Mesenteric fat pad (tissue), 1 donor: ENCODE data around the gene LRCH1. TPM values are rescaled to one million over a fixed set of nuclear protein-coding genes. Genes with fewer than 3 reads are reported as not detected.

Experiments used
- DNase-seq: peaks from one replicate; pipeline ENCODE4 v3.0.0-alpha.2; 2020; ENCODE audit warnings: low spot score
- total RNA-seq: library from RNA; stranded (reverse); fragmentation: NEBNext Ultra II Directional; extraction: Animal tissue kit (Norgen Biotek cat#: 25700); gene quantifications from one replicate; pipeline ENCODE4 v1.2.1, GENCODE V29; 2021
- donor health status: DM: yes; HTN: yes; CAD: no.

The LRCH1 gene
- total RNA-seq, 1 donor from 2014 or later: 21.0 TPM

- no peak for DNase-seq
Measured at GRCh38 chr13:46687810-46688209, 134.8 kb downstream of the LRCH1 start.

- DNase-seq: no peak
Measured at GRCh38 chr13:46688306-46688705, 135.3 kb downstream of the LRCH1 start.

- DNase-seq: no peak
Measured at GRCh38 chr13:46698014-46698413, 145.0 kb downstream of the LRCH1 start.

- no peak for DNase-seq
Measured at GRCh38 chr13:46698910-46699460, 146.0 kb downstream of the LRCH1 start.

DNA sequence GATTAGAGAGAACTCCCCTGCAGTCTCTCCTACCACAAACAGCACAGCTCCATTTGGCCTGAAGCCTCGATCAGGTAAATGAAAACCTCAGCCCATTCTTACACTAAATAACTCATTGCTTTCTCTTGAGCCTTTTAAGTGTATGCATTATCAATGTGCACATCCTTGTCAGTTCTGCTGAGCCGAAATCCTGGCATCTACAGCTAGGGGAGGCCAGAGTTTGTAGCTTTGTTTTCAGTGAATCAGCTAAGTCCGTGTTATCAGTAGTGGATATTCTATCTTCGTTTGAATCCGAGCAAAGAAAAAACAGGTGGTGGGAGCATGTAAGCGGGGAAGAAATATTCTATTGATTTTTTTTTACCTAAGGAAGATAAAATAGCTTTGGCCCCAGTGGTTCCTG is 159.6 kb downstream of the LRCH1 start:
- no peak for DNase-seq

GRCh38 chr13:46715363-46715762 is 162.4 kb downstream of the LRCH1 start:
- DNase-seq: no peak

- DNase-seq: no peak
Measured at GRCh38 chr13:46716821-46717220, 163.9 kb downstream of the LRCH1 start.

DNA sequence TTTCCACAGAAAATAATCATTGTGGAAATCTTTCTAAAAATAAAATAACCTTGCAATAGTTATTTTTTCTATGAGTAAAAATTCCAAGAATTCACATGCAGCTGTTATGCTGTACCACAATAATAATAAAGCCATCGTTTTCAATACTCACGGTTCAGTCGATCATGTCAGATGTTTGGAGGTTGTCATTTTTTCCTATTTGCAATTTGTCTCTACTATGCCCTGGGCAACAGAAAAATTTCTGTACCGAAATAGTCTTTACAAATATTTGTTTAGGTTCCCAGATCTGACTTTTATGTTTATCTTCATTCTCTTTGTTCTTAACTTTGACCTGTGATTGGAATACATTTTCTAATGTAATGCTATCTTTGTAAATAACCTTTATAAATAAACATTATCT is 164.3 kb downstream of the LRCH1 start:
- DNase-seq: no peak

DNA sequence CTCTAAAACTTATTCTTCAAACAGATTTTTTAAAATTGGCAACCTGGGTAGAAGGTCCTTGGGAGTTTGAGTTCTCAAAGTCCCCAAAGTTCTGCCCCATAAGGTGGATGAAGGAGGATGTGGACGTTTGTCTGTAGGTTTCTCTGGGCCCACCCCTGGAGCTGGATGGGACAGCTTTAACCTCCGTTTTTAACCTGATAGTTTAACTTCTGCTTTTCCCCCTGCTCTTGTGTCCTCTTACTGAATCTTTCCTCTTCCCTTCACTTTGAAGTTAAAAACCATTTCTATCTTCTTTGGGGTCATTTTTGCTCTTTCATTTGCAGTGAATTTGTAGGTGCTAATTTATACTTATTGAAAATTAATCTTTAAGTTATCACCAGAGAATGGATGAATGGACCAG is 164.9 kb downstream of the LRCH1 start:
- no peak for DNase-seq

DNA sequence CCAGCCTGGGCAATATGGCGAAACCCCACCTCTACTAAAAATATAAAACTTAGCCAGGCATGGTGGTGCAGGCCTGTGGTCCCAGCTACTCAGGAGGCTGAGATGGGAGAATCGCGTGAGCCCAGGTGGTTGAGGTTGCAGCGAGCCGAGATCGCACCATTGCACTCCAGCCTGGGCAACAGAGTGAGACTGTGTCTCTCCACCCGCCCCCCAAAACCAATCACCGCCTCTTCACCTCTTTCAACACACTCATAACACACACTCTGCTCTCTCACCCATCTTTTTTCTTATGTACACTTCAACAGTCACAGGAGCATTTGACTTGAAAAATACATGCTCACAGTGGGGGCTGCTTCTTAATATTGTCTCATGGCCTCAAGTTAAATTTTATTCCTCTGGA is 167.2 kb downstream of the LRCH1 start:
- DNase-seq: no peak

DNA sequence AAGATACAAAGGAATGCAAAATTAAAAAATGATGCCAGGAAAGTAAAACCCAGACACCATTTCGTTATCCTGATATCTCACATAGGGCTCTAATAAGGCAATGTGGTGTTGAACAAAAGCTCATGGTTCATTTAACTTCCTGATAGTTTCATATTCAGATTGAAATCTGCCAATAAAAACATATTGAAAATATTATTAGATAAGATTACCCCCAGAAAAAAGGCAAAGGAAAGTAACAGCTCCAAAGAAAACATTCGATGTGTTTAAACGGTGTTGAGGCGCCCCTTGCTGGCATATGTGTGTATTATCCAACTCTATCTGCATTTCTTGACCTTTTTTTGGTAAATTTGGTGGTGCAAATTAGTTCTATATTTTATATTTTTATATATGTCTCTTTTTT is 168.1 kb downstream of the LRCH1 start:
- DNase-seq: no peak

- no peak for DNase-seq
Measured at GRCh38 chr13:46726347-46726746, 173.4 kb downstream of the LRCH1 start.

- no peak for DNase-seq
Measured at GRCh38 chr13:46728777-46729176, 175.8 kb downstream of the LRCH1 start.

DNA sequence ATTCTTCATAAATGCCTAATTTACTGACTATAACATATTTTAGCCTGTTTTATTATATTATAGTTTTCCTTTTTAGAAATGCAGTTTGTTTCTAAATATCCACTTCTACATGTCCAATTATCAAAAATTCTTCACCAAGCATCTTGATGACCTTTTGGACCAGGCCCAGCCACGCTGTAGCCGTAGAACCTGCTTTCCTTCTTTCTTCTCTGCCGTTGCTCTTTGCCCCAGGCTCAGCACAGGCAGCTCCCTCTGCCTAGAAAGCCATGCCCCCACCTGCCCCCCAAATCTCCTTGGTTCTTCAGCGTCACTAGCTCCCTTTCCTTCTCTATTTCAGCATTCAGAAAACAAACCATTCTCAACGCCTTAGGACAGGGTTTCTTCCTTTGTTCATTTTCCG is 178.6 kb downstream of the LRCH1 start:
- no peak for DNase-seq

GRCh38 chr13:46735425-46735824 is 182.5 kb downstream of the LRCH1 start:
- no peak for DNase-seq

GRCh38 chr13:46736541-46737310 is 183.8 kb downstream of the LRCH1 start:
- no peak for DNase-seq

GRCh38 chr13:46738055-46738454 is 185.1 kb downstream of the LRCH1 start:
- no peak for DNase-seq

DNA sequence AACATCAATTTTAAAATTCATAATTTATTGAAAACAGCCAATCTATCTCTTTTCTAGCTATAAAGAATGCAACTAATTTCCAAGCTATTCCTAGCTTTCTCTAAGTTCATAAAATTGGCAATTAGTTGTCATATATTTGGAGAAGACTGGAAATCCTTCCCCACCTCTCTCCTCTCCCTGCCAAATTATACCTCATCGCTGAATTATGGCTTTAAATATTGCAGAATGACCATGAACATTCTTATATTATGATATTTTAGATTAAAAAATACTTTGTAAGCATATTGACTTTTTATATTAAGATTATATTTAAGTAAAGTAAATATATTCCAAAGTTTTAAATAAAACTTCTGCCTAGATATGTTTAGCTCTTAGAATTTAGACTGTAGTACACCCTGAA is 185.8 kb downstream of the LRCH1 start:
- no peak for DNase-seq

DNA sequence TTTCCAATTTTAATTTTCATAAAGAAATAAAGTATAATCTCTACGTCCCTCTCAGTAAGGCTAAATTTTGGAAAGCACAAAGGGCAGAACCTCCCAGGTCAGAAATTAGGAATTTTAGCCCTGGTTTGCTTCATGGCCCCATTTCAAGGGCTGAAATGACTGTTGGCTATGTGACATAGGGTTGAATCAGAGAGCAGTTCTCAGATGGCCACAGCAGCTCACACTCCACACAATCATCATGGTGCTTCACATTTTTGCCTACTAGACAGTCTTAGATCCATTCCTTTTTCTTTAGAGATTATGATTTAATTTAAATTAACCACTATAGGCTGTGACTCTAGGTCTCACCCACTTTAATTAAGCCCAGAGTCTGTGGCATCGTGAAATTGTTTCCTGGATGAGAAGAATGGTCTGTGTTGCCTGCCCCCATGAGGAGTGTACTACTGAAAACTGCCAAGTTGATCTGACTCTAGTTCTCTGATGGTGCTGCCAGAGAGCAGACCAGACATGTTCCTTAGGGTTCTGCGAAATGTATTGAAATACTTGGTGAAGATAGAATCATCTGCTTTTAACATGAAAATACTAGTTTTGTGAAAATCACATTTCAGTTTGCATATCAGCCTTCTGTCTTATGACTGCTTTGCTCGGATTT is 186.6 kb downstream of the LRCH1 start:
- no peak for DNase-seq

- no peak for DNase-seq
Measured at GRCh38 chr13:46743191-46743590, 190.2 kb downstream of the LRCH1 start.

DNA sequence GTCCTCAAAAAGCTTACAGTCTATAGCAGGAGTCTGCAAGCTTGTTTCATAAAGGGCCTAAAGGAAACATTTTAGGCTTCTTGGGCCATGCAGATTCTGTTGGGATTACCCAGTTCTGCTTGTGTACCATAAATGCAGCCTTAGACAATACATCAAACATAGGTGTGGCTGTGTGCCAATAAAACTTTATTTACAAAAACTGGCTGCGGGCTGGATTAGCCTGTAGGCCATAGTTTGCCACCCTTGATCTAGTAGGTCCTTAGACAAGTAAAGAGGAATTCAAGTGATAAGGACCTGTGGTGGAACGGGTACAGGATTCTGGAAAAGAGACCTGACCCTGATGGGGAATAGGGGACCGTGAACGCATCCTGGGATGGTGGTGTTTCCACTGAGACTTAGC is 192.1 kb downstream of the LRCH1 start:
- DNase-seq: no peak

- DNase-seq: no peak
Measured at GRCh38 chr13:46745706-46746105, 192.7 kb downstream of the LRCH1 start.
